Measurements from ENCODE around the gene NUP98. TPM values are rescaled to one million over a fixed set of nuclear protein-coding genes. Genes with fewer than 3 reads are reported as not detected.
A peak's percentile ranks its signal among the peaks of the same experiment; 100 is the strongest.

The NUP98 gene
- total RNA-seq, 4 donors from 2014 or later = 55.1 to 189 (median 123) TPM

- TF ChIP-seq POLR2A (IDR thresholded peaks at IDR 0.05) (no peak), CTCF (IDR thresholded peaks at IDR 0.05) (no peak)
- H3K4me3 ChIP-seq = no peak overlapping the region
- DNase-seq = no peak
- peak overlapping the region in 1 of 2 donors; percentile 10 for H3K27ac ChIP-seq
- intact Hi-C loops (cut with DNase I; ENCODE audit: low total_unique reads) = no loop called here
- H3K4me1 ChIP-seq = peaks cover 0 to 9% of the 10 kb centered on the region in 2 donors
- no peaks in the 10 kb centered on the region for H3K27me3 ChIP-seq
- H3K36me3 ChIP-seq = no peaks in the 10 kb centered on the region
- H3K9me3 ChIP-seq = no peaks in the 10 kb centered on the region
These were observed 39.5 kb upstream of the NUP98 start for GRCh38 chr11:3836903-3837302.

GRCh38 chr11:3835751-3836150 is 38.4 kb upstream of the NUP98 start:
- intact Hi-C loops (cut with DNase I; ENCODE audit: low total_unique reads) = no loop called here
- no peak for DNase-seq
- H3K4me1 ChIP-seq = peaks cover 0 to 9% of the 10 kb centered on the region in 2 donors

GRCh38 chr11:3834664-3835461 is 37.5 kb upstream of the NUP98 start:
- H3K4me3 ChIP-seq = no peak overlapping the region
- no peaks in the 10 kb centered on the region for H3K27me3 ChIP-seq
- H3K4me1 ChIP-seq = peaks cover 0 to 9% of the 10 kb centered on the region in 2 donors
- no peak for DNase-seq
- intact Hi-C loops (cut with DNase I; ENCODE audit: low total_unique reads) = no loop called here
- TF ChIP-seq POLR2A (IDR thresholded peaks at IDR 0.05) (no peak), CTCF (IDR thresholded peaks at IDR 0.05) (no peak)
- no peaks in the 10 kb centered on the region for H3K36me3 ChIP-seq
- H3K27ac ChIP-seq = no peak overlapping the region
- no peaks in the 10 kb centered on the region for H3K9me3 ChIP-seq

More at GRCh38 chr11:3835751-3836150, 38.4 kb upstream of the NUP98 start:
- H3K4me3 ChIP-seq = no peak overlapping the region
- H3K36me3 ChIP-seq = no peaks in the 10 kb centered on the region
- TF ChIP-seq CTCF (IDR thresholded peaks at IDR 0.05) (no peak), POLR2A (IDR thresholded peaks at IDR 0.05) (no peak)
- no peaks in the 10 kb centered on the region for H3K27me3 ChIP-seq
- H3K9me3 ChIP-seq = no peaks in the 10 kb centered on the region
- no peak overlapping the region for H3K27ac ChIP-seq

GRCh38 chr11:3834349-3834663 is 37.0 kb upstream of the NUP98 start:
- TF ChIP-seq POLR2A (IDR thresholded peaks at IDR 0.05) = no peak
- TF ChIP-seq CTCF (IDR thresholded peaks at IDR 0.05) = no peak
- H3K4me3 ChIP-seq = no peak overlapping the region
- H3K4me1 ChIP-seq = peaks cover 0 to 9% of the 10 kb centered on the region in 2 donors
- no peaks in the 10 kb centered on the region for H3K9me3 ChIP-seq
- H3K27me3 ChIP-seq = no peaks in the 10 kb centered on the region
- intact Hi-C loops (cut with DNase I; ENCODE audit: low total_unique reads) = no loop called here
- H3K27ac ChIP-seq = no peak overlapping the region
- H3K36me3 ChIP-seq = no peaks in the 10 kb centered on the region
- no peak for DNase-seq

GRCh38 chr11:3833449-3833848 is 36.1 kb upstream of the NUP98 start:
- TF ChIP-seq CTCF (IDR thresholded peaks at IDR 0.05) = no peak
- peaks cover 0 to 9% of the 10 kb centered on the region in 2 donors for H3K4me1 ChIP-seq
- no peak overlapping the region for H3K27ac ChIP-seq
- H3K36me3 ChIP-seq = no peaks in the 10 kb centered on the region
- DNase-seq = no peak
- intact Hi-C loops (cut with DNase I; ENCODE audit: low total_unique reads) = no loop called here
- H3K27me3 ChIP-seq = no peaks in the 10 kb centered on the region
- no peak overlapping the region for H3K4me3 ChIP-seq
- no peaks in the 10 kb centered on the region for H3K9me3 ChIP-seq

Data from uterus (tissue), 4 donors.